Measurements from ENCODE around the gene GRK3.
"Not testable (repeated sequence)": the region's sequence is repeated elsewhere in the genome, so short reads cannot be mapped to it uniquely, and the experiment has no call there.

GRK3 gene

GRCh38 chr22:25570486-25570885 lies 6.0 kb downstream of the GRK3 start:
- in situ Hi-C loops (cut with HindIII; ENCODE audit: low sequenced_read_pairs): no loop called here

GRCh38 chr22:25571969-25572707 lies 7.7 kb downstream of the GRK3 start:
- in situ Hi-C loops (cut with HindIII; ENCODE audit: low sequenced_read_pairs): not testable (repeated sequence)

GRCh38 chr22:25572708-25573171 lies 8.3 kb downstream of the GRK3 start:
- in situ Hi-C loops (cut with HindIII; ENCODE audit: low sequenced_read_pairs): no loop called here

- in situ Hi-C loops (cut with HindIII; ENCODE audit: low sequenced_read_pairs): no loop called here
Measured at GRCh38 chr22:25573841-25574240, 9.4 kb downstream of the GRK3 start.

GRCh38 chr22:25574736-25575135 lies 10.3 kb downstream of the GRK3 start:
- in situ Hi-C loops (cut with HindIII; ENCODE audit: low sequenced_read_pairs): no loop called here

- in situ Hi-C loops (cut with HindIII; ENCODE audit: low sequenced_read_pairs): not testable (repeated sequence)
Measured at GRCh38 chr22:25575674-25576392, 11.4 kb downstream of the GRK3 start.

- in situ Hi-C loops (cut with HindIII; ENCODE audit: low sequenced_read_pairs): not testable (repeated sequence)
Measured at GRCh38 chr22:25581452-25581851, 17.0 kb downstream of the GRK3 start.

GRCh38 chr22:25582946-25583345 lies 18.5 kb downstream of the GRK3 start:
- in situ Hi-C loops (cut with HindIII; ENCODE audit: low sequenced_read_pairs): no loop called here

- in situ Hi-C loops (cut with HindIII; ENCODE audit: low sequenced_read_pairs): not testable (repeated sequence)
Measured at GRCh38 chr22:25584993-25585392, 20.5 kb downstream of the GRK3 start.

- in situ Hi-C loops (cut with HindIII; ENCODE audit: low sequenced_read_pairs): not testable (repeated sequence)
Measured at GRCh38 chr22:25589664-25590063, 25.2 kb downstream of the GRK3 start.

- in situ Hi-C loops (cut with HindIII; ENCODE audit: low sequenced_read_pairs): not testable (repeated sequence)
Measured at GRCh38 chr22:25593323-25593722, 28.8 kb downstream of the GRK3 start.

GRCh38 chr22:25598609-25599008 lies 34.1 kb downstream of the GRK3 start:
- in situ Hi-C loops (cut with HindIII; ENCODE audit: low sequenced_read_pairs): no loop called here

- in situ Hi-C loops (cut with HindIII; ENCODE audit: low sequenced_read_pairs): no loop called here
Measured at GRCh38 chr22:25602445-25602844, 38.0 kb downstream of the GRK3 start.

- in situ Hi-C loops (cut with HindIII; ENCODE audit: low sequenced_read_pairs): no loop called here
Measured at GRCh38 chr22:25602916-25603315, 38.4 kb downstream of the GRK3 start.

GRCh38 chr22:25605146-25605545 lies 40.7 kb downstream of the GRK3 start:
- in situ Hi-C loops (cut with HindIII; ENCODE audit: low sequenced_read_pairs): not testable (repeated sequence)

GRCh38 chr22:25605565-25605964 lies 41.1 kb downstream of the GRK3 start:
- in situ Hi-C loops (cut with HindIII; ENCODE audit: low sequenced_read_pairs): not testable (repeated sequence)

GRCh38 chr22:25611284-25611683 lies 46.8 kb downstream of the GRK3 start:
- in situ Hi-C loops (cut with HindIII; ENCODE audit: low sequenced_read_pairs): not testable (repeated sequence)

GRCh38 chr22:25613131-25613530 lies 48.7 kb downstream of the GRK3 start:
- in situ Hi-C loops (cut with HindIII; ENCODE audit: low sequenced_read_pairs): not testable (repeated sequence)

GRCh38 chr22:25613558-25613957 lies 49.1 kb downstream of the GRK3 start:
- in situ Hi-C loops (cut with HindIII; ENCODE audit: low sequenced_read_pairs): not testable (repeated sequence)

- in situ Hi-C loops (cut with HindIII; ENCODE audit: low sequenced_read_pairs): not testable (repeated sequence)
Measured at GRCh38 chr22:25614791-25615190, 50.3 kb downstream of the GRK3 start.

GRCh38 chr22:25621986-25622385 lies 57.5 kb downstream of the GRK3 start:
- in situ Hi-C loops (cut with HindIII; ENCODE audit: low sequenced_read_pairs): no loop called here

- in situ Hi-C loops (cut with HindIII; ENCODE audit: low sequenced_read_pairs): no loop called here
Measured at GRCh38 chr22:25623310-25623734, 58.8 kb downstream of the GRK3 start.

Data from DLD1 (cell line).